ENCODE results near the gene SMOC1. TPM values are rescaled to one million over a fixed set of nuclear protein-coding genes. Genes with fewer than 3 reads are reported as not detected.

SMOC1 gene
- total RNA-seq, 1 experiment from 2014 or later, result not detected

DNA sequence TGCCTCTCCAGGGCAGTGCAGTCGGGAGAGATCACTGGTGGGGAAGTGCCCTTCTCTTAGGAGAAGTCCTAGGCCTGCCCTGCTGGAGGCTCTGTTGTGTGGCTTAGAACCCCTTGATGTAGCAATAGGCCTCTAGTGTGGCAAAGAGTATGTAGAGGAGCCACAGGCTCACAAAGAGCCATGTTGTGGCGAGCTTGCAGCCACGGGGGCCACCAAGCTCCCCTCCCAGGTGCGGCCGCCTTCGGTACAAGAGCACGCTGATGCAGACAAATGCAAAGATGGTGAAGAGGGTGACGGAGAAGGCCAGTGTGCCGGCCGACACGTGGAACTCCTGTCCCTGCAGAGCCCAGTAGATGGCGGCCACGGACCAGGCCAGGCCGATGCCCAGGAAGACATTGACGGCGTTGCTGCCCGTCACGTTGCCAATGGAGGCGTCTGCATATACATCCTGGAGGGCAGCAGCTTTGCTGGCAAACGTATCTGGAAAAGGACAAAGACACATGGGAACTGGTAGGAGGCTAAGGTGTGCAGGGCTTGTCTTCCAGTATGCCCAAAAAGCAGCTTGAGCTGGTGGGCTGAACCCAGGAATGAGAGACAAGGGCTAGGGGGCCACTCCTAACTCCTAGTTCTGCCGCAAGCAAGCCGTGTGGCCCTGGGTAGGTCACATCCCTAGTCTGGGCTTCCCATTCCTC lies 166.8 kb downstream of the SMOC1 start:
- Histone ChIP-seq H3K9me2 (replicated peaks; ENCODE audit: low read length) (no peaks in the 10 kb centered on the region), H3K27ac (ENCODE audit: low read length) (no peak overlapping the region), H3K4me1 (ENCODE audit: insufficient read depth, low read length) (peaks cover 27% of the 10 kb centered on the region; the same call in 1 of the 2 replicates), H3K36me3 (ENCODE audit: low read depth, low read length) (no peaks in the 10 kb centered on the region), H4K20me1 (ENCODE audit: low read length) (no peaks in the 10 kb centered on the region), H3F3A (ENCODE audit: low read length, unreplicated experiment) (no peaks in the 10 kb centered on the region), H3K79me2 (ENCODE audit: low read length) (no peaks in the 10 kb centered on the region), H3K27me3 (ENCODE audit: low read length) (peaks cover 11% of the 10 kb centered on the region; the same call in 1 of the 2 replicates), H2AFZ (ENCODE audit: low read length) (peak overlapping the region; percentile 90), H3K4me3 (ENCODE audit: low read length) (no peak overlapping the region), H3K4me2 (ENCODE audit: low read length) (peak overlapping the region; percentile 53), H3K9ac (ENCODE audit: low read length) (no peak overlapping the region), H3K9me3 (ENCODE audit: low read length) (no peaks in the 10 kb centered on the region)
- TF ChIP-seq EZH2phosphoT487 (IDR thresholded peaks at IDR 0.05; ENCODE audit: borderline replicate concordance, low read length), result no peak
- TF ChIP-seq, protein P1, sequence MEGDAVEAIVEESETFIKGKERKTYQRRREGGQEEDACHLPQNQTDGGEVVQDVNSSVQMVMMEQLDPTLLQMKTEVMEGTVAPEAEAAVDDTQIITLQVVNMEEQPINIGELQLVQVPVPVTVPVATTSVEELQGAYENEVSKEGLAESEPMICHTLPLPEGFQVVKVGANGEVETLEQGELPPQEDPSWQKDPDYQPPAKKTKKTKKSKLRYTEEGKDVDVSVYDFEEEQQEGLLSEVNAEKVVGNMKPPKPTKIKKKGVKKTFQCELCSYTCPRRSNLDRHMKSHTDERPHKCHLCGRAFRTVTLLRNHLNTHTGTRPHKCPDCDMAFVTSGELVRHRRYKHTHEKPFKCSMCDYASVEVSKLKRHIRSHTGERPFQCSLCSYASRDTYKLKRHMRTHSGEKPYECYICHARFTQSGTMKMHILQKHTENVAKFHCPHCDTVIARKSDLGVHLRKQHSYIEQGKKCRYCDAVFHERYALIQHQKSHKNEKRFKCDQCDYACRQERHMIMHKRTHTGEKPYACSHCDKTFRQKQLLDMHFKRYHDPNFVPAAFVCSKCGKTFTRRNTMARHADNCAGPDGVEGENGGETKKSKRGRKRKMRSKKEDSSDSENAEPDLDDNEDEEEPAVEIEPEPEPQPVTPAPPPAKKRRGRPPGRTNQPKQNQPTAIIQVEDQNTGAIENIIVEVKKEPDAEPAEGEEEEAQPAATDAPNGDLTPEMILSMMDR (conservative IDR thresholded peaks at IDR 0.05; ENCODE audit: low read depth, low read length), result peak; percentile 93
- POLR2A ChIA-PET (ENCODE audit: unreplicated experiment), result no interaction called here
- DNase-seq, result peak; percentile 82
- BruUV-seq (replicated peaks), result no TSS peak
- CTCF ChIA-PET, result interaction anchor here (0.6 to 1.9 kb wide), 2 partner anchors 28 to 42 kb away, joined by 3 to 10 read pairs; no protein-coding TSS in a partner anchor
- intact Hi-C loops (cut with micrococcal nuclease), result loop anchor here (1.0 to 10.0 kb wide), 7 partner anchors 28 to 669 kb away; partner anchors contain the start of gene COX16
- peak; percentile 86 for ATAC-seq

DNA sequence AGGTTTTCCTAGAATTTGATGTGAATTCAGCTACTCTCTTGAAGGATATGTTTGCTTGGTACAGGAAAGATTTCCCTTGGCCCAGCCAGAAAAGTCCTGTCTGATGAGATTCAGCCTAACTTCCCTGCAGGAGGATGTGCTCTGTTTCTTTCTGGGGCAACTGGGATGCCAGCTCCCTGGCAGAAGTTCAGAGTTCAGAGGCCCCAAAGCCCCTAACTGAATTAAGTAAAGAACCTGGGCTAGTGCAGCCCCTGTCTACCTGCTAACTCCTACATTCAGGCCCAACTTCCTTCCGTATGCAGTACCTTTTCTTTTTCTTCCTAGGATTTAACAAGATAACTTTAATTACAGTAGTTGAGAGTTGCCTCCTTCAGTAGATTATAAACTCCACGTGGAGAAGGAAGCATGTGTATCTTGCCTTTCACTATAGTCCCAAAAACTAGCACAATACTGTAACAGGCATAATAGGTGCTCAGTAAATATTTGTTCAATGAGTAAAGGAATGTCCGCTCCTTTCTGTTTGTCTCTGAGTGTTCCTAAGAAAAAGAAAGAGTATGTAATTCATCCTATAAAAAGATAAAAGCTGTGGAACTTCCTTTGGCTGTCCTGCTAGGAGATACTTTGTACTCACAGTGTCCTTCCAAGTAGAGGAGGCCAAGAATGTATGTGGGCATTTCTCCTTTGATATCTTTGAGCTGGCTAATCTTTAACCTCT lies 168.5 kb downstream of the SMOC1 start:
- Histone ChIP-seq H3K9me3 (ENCODE audit: low read length) (no peaks in the 10 kb centered on the region), H3K9me2 (replicated peaks; ENCODE audit: low read length) (no peaks in the 10 kb centered on the region), H3K27ac (ENCODE audit: low read length) (0 out of 2 replicates have a peak overlapping the region, but pooled peaks have one; percentile 21), H4K20me1 (ENCODE audit: low read length) (no peaks in the 10 kb centered on the region), H3K4me3 (ENCODE audit: low read length) (no peak overlapping the region), H3K79me2 (ENCODE audit: low read length) (no peaks in the 10 kb centered on the region), H3K27me3 (ENCODE audit: low read length) (peaks cover 3% of the 10 kb centered on the region; the same call in 1 of the 2 replicates), H3K4me1 (ENCODE audit: insufficient read depth, low read length) (peaks cover 27% of the 10 kb centered on the region; the same call in 1 of the 2 replicates), H3K4me2 (ENCODE audit: low read length) (peak overlapping the region; percentile 21; the same call in 1 of the 2 replicates), H2AFZ (ENCODE audit: low read length) (0 out of 2 replicates have a peak overlapping the region, but pooled peaks have one; percentile 8), H3F3A (ENCODE audit: low read length, unreplicated experiment) (no peaks in the 10 kb centered on the region), H3K36me3 (ENCODE audit: low read depth, low read length) (no peaks in the 10 kb centered on the region), H3K9ac (ENCODE audit: low read length) (no peak overlapping the region)
- peak; percentile 70 for DNase-seq
- intact Hi-C loops (cut with micrococcal nuclease), result loop anchor here (5.0 to 10.0 kb wide), 3 partner anchors 355 to 667 kb away; no protein-coding TSS in a partner anchor
- ChIA-PET CTCF (interaction anchor here (0.5 to 1.9 kb wide), 7 partner anchors 19 to 675 kb away, joined by 3 to 16 read pairs (median 4); no protein-coding TSS in a partner anchor), POLR2A (ENCODE audit: unreplicated experiment) (no interaction called here)
- TF ChIP-seq EZH2phosphoT487 (IDR thresholded peaks at IDR 0.05; ENCODE audit: borderline replicate concordance, low read length) (no peak), EZH2 (IDR thresholded peaks at IDR 0.05; ENCODE audit: low read length, unreplicated experiment) (no peak)
- TF ChIP-seq, protein P1 (conservative IDR thresholded peaks at IDR 0.05; ENCODE audit: low read depth, low read length), result no peak
- BruUV-seq (replicated peaks), result no TSS peak
- peak; percentile 87 for ATAC-seq

Data from PC-3 (cell line).